Spleen (tissue), 3 donors: Measurements from ENCODE around the gene NIP7.

Experiments used
- POLR2A ChIP-seq, 3 donors: fragments of 450-650 bp; IDR thresholded peaks; one replicate each; pipeline ENCODE4 v1.5.1; 2017; ENCODE audit warnings: antibody characterized with exemption in 3 of 3, mild to moderate bottlenecking in 1 of 3
- POLR2AphosphoS5 ChIP-seq, 3 donors: sonication (generic); formaldehyde crosslinking; IDR thresholded peaks; one replicate each; pipeline ENCODE4 v1.5.1; 2017; ENCODE audit warnings: antibody characterized with exemption in 3 of 3

- TF ChIP-seq POLR2AphosphoS5 (IDR thresholded peaks at IDR 0.05) (no peak), POLR2A (IDR thresholded peaks at IDR 0.05) (no peak)
Measured at GRCh38 chr16:69378760-69379159, 39.2 kb downstream of the NIP7 start.
